SK-N-SH (cell line): ENCODE measurements around the gene TGFBI. TPM values are rescaled to one million over a fixed set of nuclear protein-coding genes. Genes with fewer than 3 reads are reported as not detected.
A peak's percentile ranks its signal among the peaks of the same experiment; 100 is the strongest.

ENCODE experiments used
- CTCF ChIA-PET: fragments of 300-600, 350-600 bp; formaldehyde crosslinking; extraction: SDS; loops from one replicate; lab custom pipeline; 2021; lab: Yijun Ruan, JAX
- POLR2A ChIA-PET: fragments of 350-600 bp; sonication (Branson Sonifier 250); formaldehyde crosslinking; extraction: SDS; loops from one replicate; lab custom pipeline; 2020; ENCODE audit warnings: antibody characterized with exemption, inconsistent platforms; lab: Yijun Ruan, JAX
- DNase-seq: peaks from one replicate; pipeline ENCODE4 v3.0.0; 2012
- H2AFZ ChIP-seq: fragments of 200-600 bp; sonication (generic); 2 replicates; pipeline ENCODE4 v1.8.1; 2016; ENCODE audit warnings: antibody characterized with exemption, mild to moderate bottlenecking, low read depth
- H3F3A ChIP-seq: fragments of 200-600 bp; sonication (generic); replicated peaks from 2 replicates; pipeline ENCODE3; 2016; ENCODE audit warnings: antibody characterized with exemption, mild to moderate bottlenecking; ENCODE audit not compliant: insufficient read depth
- H3K27ac ChIP-seq, 2 experiments: fragments of 200-500 bp in 1 of 2; fragments of 200-600 bp in 1 of 2; sonication (Bioruptor generic) in 1 of 2; sonication (generic), shearing (Covaris generic) in 1 of 2; 2 replicates each; pipeline versions ENCODE4 v1.5.1 to v1.6.1; 2014 to 2016; ENCODE audit warnings: low read depth in 2 of 2, inconsistent platforms in 1 of 2, low read length in 1 of 2, mild to moderate bottlenecking in 1 of 2, mixed read lengths in 1 of 2
- H3K27me3 ChIP-seq: fragments of 200-600 bp; sonication (generic), shearing (Covaris generic); 2 replicates; pipeline ENCODE4 v1.6.1; 2016; ENCODE audit warnings: mixed run types; ENCODE audit not compliant: insufficient read depth
- H3K36me3 ChIP-seq, 2 experiments: fragments of 200-500 bp in 1 of 2; fragments of 200-600 bp in 1 of 2; sonication (Bioruptor generic) in 1 of 2; sonication (generic) in 1 of 2; replicated peaks in 1 of 2; 2 replicates each; pipeline versions ENCODE3 to v1.5.1; 2014 to 2016; ENCODE audit warnings: low read length in 1 of 2, mild to moderate bottlenecking in 1 of 2; ENCODE audit not compliant: insufficient read depth in 2 of 2, control insufficient read depth in 1 of 2
- H3K4me1 ChIP-seq, 2 experiments: fragments of 200-500 bp in 1 of 2; fragments of 200-600 bp in 1 of 2; sonication (Bioruptor generic) in 1 of 2; sonication (generic), shearing (Covaris generic) in 1 of 2; 2 replicates each; pipeline versions ENCODE4 v1.5.1 to v1.6.1; 2014 to 2016; ENCODE audit warnings: low read depth in 1 of 2, low read length in 1 of 2, mixed run types in 1 of 2; ENCODE audit not compliant: insufficient read depth in 2 of 2, control insufficient read depth in 1 of 2
- H3K4me2 ChIP-seq: fragments of 200-600 bp; sonication (generic), shearing (Covaris generic); 2 replicates; pipeline ENCODE4 v1.6.1; 2017; ENCODE audit warnings: mixed run types
- H3K4me3 ChIP-seq, 2 experiments: fragments of 200-500 bp in 1 of 2; fragments of 200-600 bp in 1 of 2; sonication (Bioruptor generic) in 1 of 2; sonication (generic), shearing (Covaris generic) in 1 of 2; 2 replicates each; pipeline versions ENCODE4 v1.5.1 to v1.8.1; 2014 to 2016; ENCODE audit warnings: low read depth in 2 of 2, inconsistent platforms in 1 of 2, low read length in 1 of 2, mild to moderate bottlenecking in 1 of 2, mixed read lengths in 1 of 2, moderate library complexity in 1 of 2
- H3K79me2 ChIP-seq: fragments of 200-600 bp; sonication (generic); 2 replicates; pipeline ENCODE4 v1.8.1; 2017; ENCODE audit warnings: mild to moderate bottlenecking; ENCODE audit not compliant: insufficient read depth
- H3K9ac ChIP-seq: fragments of 200-600 bp; sonication (generic); 2 replicates; pipeline ENCODE4 v1.6.1; 2017; ENCODE audit warnings: mixed run types
- H3K9me2 ChIP-seq: fragments of 200-600 bp; sonication (generic); 2 replicates; pipeline ENCODE4 v1.6.1; 2017; ENCODE audit warnings: mixed run types
- H3K9me3 ChIP-seq: fragments of 200-600 bp; sonication (generic); 2 replicates; pipeline ENCODE4 v1.6.1; 2017; ENCODE audit warnings: mixed run types, mild to moderate bottlenecking, moderate library complexity
- H4K20me1 ChIP-seq: fragments of 200-600 bp; sonication (generic); 2 replicates; pipeline ENCODE4 v1.6.1; 2017; ENCODE audit warnings: mild to moderate bottlenecking, mixed run types; ENCODE audit not compliant: insufficient read depth
- CHD2 ChIP-seq: fragments of 150-350 bp; IDR thresholded peaks from 2 replicates; pipeline ENCODE4 v1.6.1; 2018; ENCODE audit warnings: low read length; ENCODE audit not compliant: partially characterized antibody
- CTCF ChIP-seq: fragments of 200-600 bp; sonication (generic); IDR thresholded peaks from 2 replicates; pipeline ENCODE4 v1.6.1; 2017; ENCODE audit warnings: antibody characterized with exemption, mild to moderate bottlenecking, moderate library complexity
- ELF1 ChIP-seq: IDR thresholded peaks from 2 replicates; pipeline ENCODE4 v1.4.0; 2012
- EP300 ChIP-seq, 2 experiments: IDR thresholded peaks; 2 replicates each; pipeline versions ENCODE4 v1.4.0 to v1.6.1; 2012; ENCODE audit warnings: borderline replicate concordance in 1 of 2, low read depth in 1 of 2, low read length in 1 of 2
- EZH2phosphoT487 ChIP-seq: fragments of 200-600 bp; sonication (generic); IDR thresholded peaks from 2 replicates; pipeline ENCODE4 v1.6.1; 2017; ENCODE audit warnings: low read depth, mixed run types, mild to moderate bottlenecking, antibody characterized with exemption, moderate library complexity, borderline replicate concordance
- FOSL2 ChIP-seq: IDR thresholded peaks from 2 replicates; pipeline ENCODE4 v1.4.0; 2012; ENCODE audit warnings: low read depth, mild to moderate bottlenecking, moderate library complexity, borderline replicate concordance
- FOXJ3 ChIP-seq: sonication (generic); formaldehyde crosslinking; IDR thresholded peaks from 2 replicates; pipeline ENCODE4 v1.5.1; 2020; ENCODE audit warnings: mild to moderate bottlenecking, missing genetic modification reagents
- FOXM1 ChIP-seq: IDR thresholded peaks from 2 replicates; pipeline ENCODE4 v1.4.0; 2012; ENCODE audit warnings: low read depth, mild to moderate bottlenecking
- IRF3 ChIP-seq: fragments of 150-350 bp; IDR thresholded peaks from 2 replicates; pipeline ENCODE4 v1.6.1; 2016; ENCODE audit warnings: mild to moderate bottlenecking, low read depth, low read length
- JUND ChIP-seq: IDR thresholded peaks from 2 replicates; pipeline ENCODE4 v1.4.0; 2012
- MAX ChIP-seq: IDR thresholded peaks from 2 replicates; pipeline ENCODE4 v1.4.0; 2012; ENCODE audit warnings: low read depth
- NFIC ChIP-seq: IDR thresholded peaks from 2 replicates; pipeline ENCODE4 v1.4.0; 2012; ENCODE audit warnings: borderline replicate concordance
- PBX3 ChIP-seq: IDR thresholded peaks from 2 replicates; pipeline ENCODE4; 2012
- POLR2AphosphoS5 ChIP-seq: IDR thresholded peaks from 2 replicates; pipeline ENCODE4 v1.6.1; 2012; ENCODE audit warnings: low read depth, low read length
- RAD21 ChIP-seq: IDR thresholded peaks from 2 replicates; pipeline ENCODE4 v1.6.1; 2012; ENCODE audit warnings: mild to moderate bottlenecking, low read length
- RCOR1 ChIP-seq: fragments of 150-350 bp; IDR thresholded peaks from 2 replicates; pipeline ENCODE4 v1.6.1; 2017; ENCODE audit warnings: antibody characterized with exemption, low read length
- RFX5 ChIP-seq: IDR thresholded peaks from 2 replicates; pipeline ENCODE4 v1.6.1; 2012; ENCODE audit warnings: mild to moderate bottlenecking, improper control_type of control experiment, low read length
- RXRA ChIP-seq: IDR thresholded peaks from 2 replicates; pipeline ENCODE4 v1.4.0; 2012; ENCODE audit warnings: low read depth, mild to moderate bottlenecking, borderline replicate concordance
- SIN3A ChIP-seq: IDR thresholded peaks from 2 replicates; pipeline ENCODE4 v1.6.1; 2012; ENCODE audit warnings: low read depth, mild to moderate bottlenecking, low read length, moderate library complexity, borderline replicate concordance
- TAF1 ChIP-seq: IDR thresholded peaks from 2 replicates; pipeline ENCODE4 v1.6.1; 2012; ENCODE audit warnings: low read depth, mild to moderate bottlenecking, low read length, moderate library complexity, borderline replicate concordance
- TCF12 ChIP-seq: IDR thresholded peaks from 2 replicates; pipeline ENCODE4 v1.4.0; 2012
- TEAD4 ChIP-seq: IDR thresholded peaks from 2 replicates; pipeline ENCODE4 v1.4.0; 2012; ENCODE audit warnings: mild to moderate bottlenecking, borderline replicate concordance; ENCODE audit not compliant: insufficient read depth
- USF2 ChIP-seq: fragments of 150-350 bp; IDR thresholded peaks from 2 replicates; pipeline ENCODE4 v1.6.1; 2017; ENCODE audit warnings: antibody characterized with exemption, low read length, low read depth, borderline replicate concordance
- YY1 ChIP-seq: IDR thresholded peaks from 2 replicates; pipeline ENCODE4 v1.4.0; 2012; ENCODE audit warnings: low read depth, mild to moderate bottlenecking
- WGBS: methylation state at CpG from one replicate; pipeline ENCODE4 v1.1.6; 2017; ENCODE audit warnings: low lambda C conversion rate; 5-methylcytosine and 5-hydroxymethylcytosine counted together
- polyA plus RNA-seq, 3 experiments: library from polyadenylated mRNA; depleted of rRNA; stranded (reverse); fragments of >200 nt; gene quantifications; 2 replicates each; pipeline ENCODE4 v1.2.3, GENCODE V29; 2012

TGFBI gene
- polyA plus RNA-seq, 1 of the 3 experiments (the other 2 are of a cell fraction) = 2,678 TPM

GRCh38 chr5:136001466-136001981, 27.3 kb upstream of the TGFBI start:
- WGBS = 28% methylated on average over 4 of the region's 5 CpGs
- H3K9ac ChIP-seq = peak overlapping the region; percentile 18; the same call in 1 of the 2 replicates

More at GRCh38 chr5:136001466-136001981, 27.3 kb upstream of the TGFBI start:
- DNase-seq = peak; percentile 48
- Histone ChIP-seq H3K79me2 (peaks cover 16% of the 10 kb centered on the region; the same call in 1 of the 2 replicates), H3K27ac (peak overlapping the region; percentile 77 to 98), H3K4me2 (peak overlapping the region; percentile 39), H3K27me3 (no peaks in the 10 kb centered on the region), H3K4me1 (peaks cover 17 to 44% of the 10 kb centered on the region in 2 experiments; a peak in 3 of 4 replicates), H3K9me2 (no peaks in the 10 kb centered on the region), H3K4me3 (no peak overlapping the region), H3K36me3 (no peaks in the 10 kb centered on the region), H2AFZ (peak overlapping the region; percentile 17; the same call in 1 of the 2 replicates), H4K20me1 (no peaks in the 10 kb centered on the region), H3F3A (peaks cover 51% of the 10 kb centered on the region), H3K9me3 (no peaks in the 10 kb centered on the region)
- POLR2A ChIA-PET = interaction anchor here (1.0 kb wide), 1 partner anchor 18 kb away, joined by 4 read pairs; no protein-coding TSS in a partner anchor
- TF ChIP-seq FOXJ3 (CRISPR knock-in tag) (no peak), RAD21 (no peak), RCOR1 (peak; percentile 75; the same call in 1 of the 2 replicates), PBX3 (peak; percentile 76), POLR2AphosphoS5 (peak; percentile 83; the same call in 1 of the 2 replicates), RFX5 (no peak), USF2 (no peak), FOXM1 (peak; percentile 75; the same call in 1 of the 2 replicates), RXRA (0 out of 2 replicates have a peak, but pooled peaks have one; percentile 71), TCF12 (peak; percentile 99), JUND (peak; percentile 33; the same call in 1 of the 2 replicates), CHD2 (peak; percentile 18), EZH2phosphoT487 (no peak), TEAD4 (peak; percentile 55), YY1 (no peak; the same call in 1 of the 2 replicates), ELF1 (no peak), IRF3 (no peak), CTCF (no peak), TAF1 (no peak), FOSL2 (no peak; the same call in 1 of the 2 replicates), SIN3A (no peak), NFIC (peak; percentile 68), MAX (0 out of 2 replicates have a peak, but pooled peaks have one; percentile 30), EP300 (IDR thresholded peaks at IDR 0.05; ENCODE audit: borderline replicate concordance in 1 of 2, low read depth in 1 of 2, low read length in 1 of 2) (peak; percentile 76 to 80)
- CTCF ChIA-PET = interaction anchor here (0.9 to 1.6 kb wide), 4 partner anchors 12 to 64 kb away, joined by 3 to 6 read pairs (median 4); no protein-coding TSS in a partner anchor
